Measurements from ENCODE around the gene NIPBL. TPM values are rescaled to one million over a fixed set of nuclear protein-coding genes. Genes with fewer than 3 reads are reported as not detected.

NIPBL gene
- total RNA-seq, 1 experiment from 2014 or later = 61.3 TPM

GRCh38 chr5:36949593-36949992 is 73.0 kb downstream of the NIPBL start:
- TF ChIP-seq CTCF (conservative IDR thresholded peaks at IDR 0.05) = no peak
- Histone ChIP-seq H3K23ac (ENCODE audit: insufficient read length, low read depth, low read length) (no peak overlapping the region), H3K9ac (ENCODE audit: extremely low read depth, insufficient read length, low read length) (no peak overlapping the region), H4K20me1 (ENCODE audit: control insufficient read depth, insufficient read depth, insufficient read length) (no peaks in the 10 kb centered on the region), H2BK5ac (ENCODE audit: insufficient read length, low read length) (no peak overlapping the region), H3K27me3 (ENCODE audit: insufficient read depth, low read length) (no peaks in the 10 kb centered on the region), H2BK120ac (ENCODE audit: low read depth, low read length, poor library complexity, severe bottlenecking) (no peak overlapping the region), H3K4ac (ENCODE audit: low read depth, low read length) (no peak overlapping the region), H2BK20ac (ENCODE audit: low read depth, low read length, poor library complexity, severe bottlenecking) (no peak overlapping the region), H3K4me2 (ENCODE audit: insufficient read depth, insufficient read length, low read length) (no peak overlapping the region), H3T11ph (ENCODE audit: low read length) (no peak overlapping the region), H4K91ac (ENCODE audit: insufficient read length, low read depth, low read length) (no peak overlapping the region), H3K18ac (ENCODE audit: insufficient read length, low read depth, low read length) (no peak overlapping the region), H2AFZ (ENCODE audit: low read length) (no peak overlapping the region), H3K23me2 (ENCODE audit: insufficient read length, low read depth, low read length, poor library complexity, severe bottlenecking) (no peaks in the 10 kb centered on the region), H3K4me1 (ENCODE audit: insufficient read depth, low read length) (no peaks in the 10 kb centered on the region), H2AK5ac (ENCODE audit: insufficient read length, low read length) (no peak overlapping the region), H2BK15ac (ENCODE audit: low read depth, low read length) (no peak overlapping the region), H3K56ac (ENCODE audit: insufficient read length, low read depth, low read length) (no peak overlapping the region), H3K79me1 (ENCODE audit: insufficient read depth, low read depth, low read length, poor library complexity, severe bottlenecking) (no peaks in the 10 kb centered on the region), H3K9me3 (ENCODE audit: control insufficient read depth, low read depth, low read length) (no peaks in the 10 kb centered on the region), H2BK12ac (ENCODE audit: insufficient read length, low read depth, low read length) (no peak overlapping the region), H3K27ac (ENCODE audit: insufficient read length, low read depth, low read length) (no peak overlapping the region), H3K79me2 (ENCODE audit: insufficient read depth, low read length) (peaks cover 2% of the 10 kb centered on the region; the same call in 1 of the 2 replicates), H4K5ac (ENCODE audit: insufficient read length, low read depth, low read length) (no peak overlapping the region), H4K8ac (replicated peaks; ENCODE audit: insufficient read length, low read depth, low read length) (no peak overlapping the region), H3K14ac (ENCODE audit: insufficient read depth, low read length) (no peak overlapping the region)
- Mint-ChIP-seq H3K27me3 (ENCODE audit: low read depth) (no peaks in the 10 kb centered on the region), H3K4me3 (no peak overlapping the region), H3K4me1 (peaks cover 11 to 12% of the 10 kb centered on the region in 2 experiments), H3K36me3 (ENCODE audit: insufficient read depth in 1 of 3, low read depth in 3 of 3) (no peaks in the 10 kb centered on the region), H3K9me3 (no peaks in the 10 kb centered on the region), H3K27ac (no peak overlapping the region)
- DNase-seq = no peak
- no CpG with 5 or more reads among the region's 1 CpG for WGBS (ENCODE audit: extremely low coverage, insufficient read length, low lambda C conversion rate)

Data from H9 (cell line).